ENCODE data around the gene SLC35B1. TPM values are rescaled to one million over a fixed set of nuclear protein-coding genes. Genes with fewer than 3 reads are reported as not detected.
"Not testable (repeated sequence)": the region's sequence is repeated elsewhere in the genome, so short reads cannot be mapped to it uniquely, and the experiment has no call there.

SLC35B1 gene
- polyA plus RNA-seq, 3 donors = 73.1 to 82.1 (median 75.8) TPM

DNA sequence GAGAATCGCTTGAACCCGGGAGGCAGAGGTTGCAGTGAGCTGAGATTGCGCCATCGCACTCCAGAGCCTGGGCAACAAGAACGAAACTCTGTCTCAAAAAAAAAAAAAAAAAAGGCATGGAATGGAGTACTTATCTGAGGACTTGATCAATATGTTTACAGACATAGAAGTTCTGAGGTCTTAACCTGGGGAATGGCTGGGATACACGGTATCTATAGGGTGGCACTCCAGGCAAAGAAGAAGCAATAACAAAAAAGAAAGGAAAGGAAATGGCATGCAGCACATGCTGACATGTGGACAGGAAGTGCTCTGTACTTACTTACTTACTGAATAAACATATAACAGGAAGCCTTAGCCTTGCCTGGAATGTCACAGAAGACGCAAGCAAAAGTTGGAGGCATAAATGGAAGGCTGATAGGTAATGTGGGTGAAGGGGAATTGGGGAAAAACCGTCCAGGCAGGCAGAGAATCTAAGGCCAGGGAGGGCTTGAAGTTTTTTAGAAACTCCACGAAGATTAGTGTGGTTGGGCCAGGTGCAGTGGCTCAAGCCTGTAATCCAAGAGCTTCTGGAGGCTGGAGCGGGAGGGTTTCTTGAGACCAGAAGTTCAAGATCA is 19.8 kb downstream of the SLC35B1 start:
- peak in 1 of 11 donors; percentile 17 for DNase-seq (ENCODE audit: extremely low read depth in 1 of 11, low read depth in 9 of 11, low spot score in 4 of 11)

DNA sequence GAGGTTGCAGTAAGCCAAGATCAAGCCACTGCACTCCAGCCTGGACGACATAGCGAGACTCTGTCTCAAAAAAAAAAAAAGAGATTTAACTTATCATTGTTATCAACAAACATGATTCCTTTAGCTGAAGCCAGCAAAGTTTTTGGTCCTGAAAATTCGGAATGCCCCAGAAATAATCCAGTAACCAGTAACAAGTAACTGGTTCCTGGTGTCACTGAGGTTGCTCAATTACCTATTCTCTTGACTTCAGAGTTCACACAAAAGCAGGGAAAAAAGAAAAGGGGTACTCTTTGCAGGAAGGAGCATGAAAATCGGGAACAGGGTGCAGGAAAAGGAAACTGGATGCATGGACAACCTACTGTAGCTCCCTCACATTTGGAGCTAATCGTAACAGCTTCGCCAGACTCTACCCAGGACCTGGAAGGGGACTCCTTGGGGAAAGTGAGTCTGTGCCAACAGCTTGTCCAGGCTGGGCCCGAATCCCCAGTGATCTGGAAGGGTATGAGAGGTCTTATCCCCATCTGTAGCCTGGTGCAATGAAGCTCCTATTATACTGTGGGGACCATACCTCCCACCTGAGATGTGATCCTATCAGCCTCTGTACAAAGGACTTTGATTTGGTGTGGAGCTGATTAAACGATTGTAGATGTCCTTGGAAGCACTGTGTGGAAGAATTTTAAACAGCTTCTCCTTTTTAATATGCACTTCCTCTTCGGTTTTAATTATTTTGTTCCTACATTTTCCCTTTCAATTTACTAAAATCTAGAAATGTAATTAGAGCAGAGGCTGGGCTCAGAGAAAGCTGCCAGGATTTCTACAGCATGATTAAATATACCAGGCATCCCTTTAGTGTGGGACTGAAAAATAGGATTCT is 26.4 kb downstream of the SLC35B1 start:
- DNase-seq (ENCODE audit: extremely low read depth in 1 of 11, low read depth in 9 of 11, low spot score in 4 of 11) = no peak

DNA sequence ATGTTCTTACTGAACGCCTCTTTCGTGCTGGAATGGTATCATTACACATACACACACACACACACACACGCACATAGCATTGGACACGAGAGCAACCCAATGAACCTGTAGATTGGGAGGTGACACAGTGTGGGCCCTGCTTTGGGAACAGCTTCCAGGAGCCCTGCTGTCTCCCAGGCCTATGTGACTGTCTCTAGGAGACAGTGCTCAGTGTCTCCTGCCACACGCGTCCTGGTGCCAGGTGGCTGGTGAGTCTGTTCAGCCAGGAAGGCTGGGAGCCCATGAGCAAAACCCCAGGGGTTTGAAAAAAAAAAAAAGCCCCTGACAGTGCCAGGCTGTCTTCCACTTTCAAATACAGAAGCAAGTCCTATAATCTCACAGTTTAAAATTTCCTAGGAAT is 27.4 kb downstream of the SLC35B1 start:
- DNase-seq (ENCODE audit: extremely low read depth in 1 of 11, low read depth in 9 of 11, low spot score in 4 of 11) = no peak

DNA sequence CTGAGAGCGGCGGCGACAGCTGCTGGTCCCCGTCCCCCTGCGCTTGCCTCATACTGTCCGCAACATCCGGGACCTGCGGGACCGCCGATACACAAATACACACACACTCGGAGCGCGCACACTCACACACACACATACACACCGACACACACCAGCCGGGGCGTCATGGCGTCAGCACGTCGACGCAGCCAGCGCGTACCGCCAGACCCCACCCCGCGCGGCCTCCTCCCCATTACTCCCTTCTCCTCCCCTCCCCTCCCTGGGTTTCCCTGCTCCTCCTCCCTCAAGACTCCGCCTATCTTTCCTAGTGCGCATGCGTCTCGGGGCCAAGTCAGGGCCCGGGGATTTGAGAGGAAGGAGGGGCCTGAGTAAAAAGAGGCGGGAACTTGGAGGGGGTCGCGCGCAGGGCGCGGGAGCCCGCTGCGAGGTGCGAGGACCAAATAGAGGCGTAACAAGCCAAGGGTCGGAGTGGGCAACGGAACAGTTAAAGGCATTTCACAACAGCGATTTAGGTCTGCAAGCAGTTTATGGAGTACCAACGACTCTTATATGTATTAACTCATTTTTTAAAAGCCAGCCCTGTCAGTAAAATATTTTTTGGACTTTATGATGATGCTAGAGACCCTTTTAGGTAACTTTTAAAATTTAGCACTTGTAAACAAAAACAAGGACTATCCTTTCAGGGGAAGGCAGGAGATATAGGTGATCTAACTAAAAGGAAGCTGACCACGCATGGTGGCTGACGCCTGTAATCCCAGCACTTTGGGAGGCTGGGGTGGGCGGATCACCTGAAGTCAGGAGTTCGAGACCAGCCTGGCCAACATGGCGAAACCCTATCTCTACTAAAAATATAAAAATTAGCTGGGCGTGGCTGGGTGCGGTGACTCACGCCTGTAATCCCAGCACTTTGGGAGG is 29.6 kb downstream of the SLC35B1 start, which contains the start of gene SPOP:
Gene SPOP, minus strand, starts transcription at position 165 of the 915 bp plus-strand sequence. CDS start 55,287 bp downstream, outside the sequence.
- DNase-seq (ENCODE audit: extremely low read depth in 1 of 11, low read depth in 9 of 11, low spot score in 4 of 11) = peak; percentile 96 to 99 (median 99)

DNA sequence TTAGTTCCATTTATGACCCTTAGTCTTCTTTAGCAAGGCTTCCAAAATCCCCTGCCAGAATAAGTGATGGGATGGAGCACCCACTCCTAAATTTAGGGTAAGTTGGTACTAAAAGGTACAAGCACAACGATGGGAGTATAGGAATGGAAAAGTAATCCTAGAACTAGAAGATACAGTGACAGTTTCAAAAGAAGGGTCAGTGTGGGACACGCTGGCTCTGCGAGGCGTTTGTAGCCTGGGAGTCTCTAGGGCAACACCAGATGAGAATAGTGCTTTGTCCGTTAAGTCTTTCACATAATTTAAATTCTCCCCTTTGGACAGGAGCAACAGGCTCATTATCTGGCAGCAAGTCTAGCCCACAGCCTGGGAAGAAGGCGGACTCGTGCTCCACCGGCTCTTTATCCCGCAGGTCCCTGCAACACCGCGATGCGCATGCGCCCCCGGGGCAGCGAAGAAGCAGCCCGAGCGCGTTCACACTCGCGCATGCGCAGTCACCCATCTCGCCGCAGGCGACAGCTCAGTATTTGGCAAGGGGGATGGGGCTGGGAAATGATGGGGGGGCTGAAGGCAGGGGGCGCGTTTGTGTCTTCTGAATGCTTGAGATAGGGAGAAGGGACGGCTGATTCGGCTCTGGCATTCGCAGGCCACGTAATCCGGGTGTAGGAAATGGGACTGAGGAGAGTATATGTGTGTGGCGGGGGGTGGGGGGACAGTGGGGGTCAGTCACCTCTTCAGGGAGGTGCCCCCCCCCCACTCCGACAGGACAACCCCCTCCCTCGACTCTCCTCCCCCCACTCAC is 30.4 kb downstream of the SLC35B1 start:
- peak; percentile 91 to 95 (median 93) for DNase-seq (ENCODE audit: extremely low read depth in 1 of 11, low read depth in 9 of 11, low spot score in 4 of 11)

DNA sequence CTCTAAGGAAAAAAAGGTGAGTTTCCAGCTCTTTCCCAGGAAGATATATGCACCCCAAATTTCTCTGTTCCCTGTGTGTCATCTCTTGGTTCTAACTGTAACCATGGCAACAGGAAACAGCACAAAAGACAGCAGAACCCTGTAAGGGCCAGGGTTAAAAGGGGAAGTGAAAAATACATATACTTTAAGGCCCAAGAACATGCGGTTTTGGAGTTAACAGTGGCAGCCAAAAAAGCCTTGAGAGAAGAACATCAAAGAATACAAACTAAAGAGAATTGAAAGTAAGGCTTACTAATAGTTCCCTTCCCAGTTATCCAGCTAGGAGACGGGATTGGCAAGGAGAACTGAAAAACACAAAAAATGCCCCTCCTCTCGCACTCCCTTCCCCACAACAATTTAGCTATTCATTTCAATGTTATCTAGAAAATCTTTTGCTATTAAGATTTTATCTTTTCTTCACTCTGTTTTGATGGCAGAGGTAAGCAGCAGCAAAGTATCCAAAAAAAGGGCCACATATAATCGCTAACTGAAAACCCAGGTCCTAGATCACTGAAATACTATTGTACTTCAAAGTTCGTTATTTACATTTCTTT is 31.4 kb downstream of the SLC35B1 start:
- DNase-seq (ENCODE audit: extremely low read depth in 1 of 11, low read depth in 9 of 11, low spot score in 4 of 11) = no peak

DNA sequence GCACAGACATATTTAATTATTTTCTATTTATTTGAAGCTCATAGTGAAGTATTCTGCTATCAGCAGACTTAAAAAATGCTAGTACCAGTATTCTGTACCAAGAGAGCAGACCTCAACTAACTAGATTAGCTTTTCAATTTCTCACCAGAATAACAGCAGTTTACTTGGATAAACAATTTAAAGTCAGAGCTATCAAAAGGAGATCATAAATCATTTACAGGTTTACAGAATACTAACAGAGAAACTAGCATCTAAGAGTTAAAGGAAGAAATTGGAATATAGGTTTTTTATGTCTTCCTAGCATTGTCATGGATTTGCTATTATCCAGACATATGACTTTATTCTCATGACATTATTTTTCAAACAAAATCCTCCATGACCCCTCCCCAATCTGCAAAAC is 33.3 kb downstream of the SLC35B1 start:
- DNase-seq (ENCODE audit: extremely low read depth in 1 of 11, low read depth in 9 of 11, low spot score in 4 of 11) = no peak

DNA sequence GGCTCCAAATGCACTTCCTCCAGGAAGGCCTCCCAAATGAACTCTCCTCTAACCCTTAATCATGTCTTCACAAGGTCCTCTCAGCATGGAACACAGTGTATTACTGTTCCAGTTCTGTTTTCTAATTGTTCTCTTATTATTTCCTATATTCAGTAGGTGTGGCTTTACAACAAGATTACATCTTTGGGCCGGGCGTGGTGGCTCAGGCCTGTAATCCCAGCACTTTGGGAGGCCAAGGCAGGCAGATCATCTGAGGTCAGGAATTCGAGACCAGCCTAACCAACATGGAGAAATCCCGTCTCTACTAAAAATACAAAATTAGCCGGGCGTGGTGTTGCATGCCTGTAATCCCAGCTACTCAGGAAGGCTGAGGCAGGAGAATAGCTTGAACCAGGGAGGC is 34.1 kb downstream of the SLC35B1 start:
- DNase-seq (ENCODE audit: extremely low read depth in 1 of 11, low read depth in 9 of 11, low spot score in 4 of 11) = not testable (repeated sequence)

DNA sequence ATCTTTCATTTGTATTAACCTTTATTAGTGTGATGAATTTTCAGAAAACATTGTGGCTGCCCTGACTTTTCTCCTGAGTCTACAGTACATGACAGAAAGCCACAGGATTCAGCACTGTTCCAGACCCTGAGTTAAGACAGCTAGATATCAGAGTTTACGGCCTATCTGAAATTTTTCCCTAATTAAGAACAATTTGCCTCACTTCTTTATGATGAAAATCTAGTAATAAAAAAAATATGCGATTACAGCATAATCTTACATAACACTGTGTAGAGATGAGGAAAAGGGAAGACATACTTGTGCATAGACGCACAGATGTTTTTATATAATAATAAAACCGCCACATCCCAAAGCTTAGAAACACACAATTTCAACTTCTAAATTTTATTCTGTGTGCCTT is 37.1 kb downstream of the SLC35B1 start:
- DNase-seq (ENCODE audit: extremely low read depth in 1 of 11, low read depth in 9 of 11, low spot score in 4 of 11) = no peak

DNA sequence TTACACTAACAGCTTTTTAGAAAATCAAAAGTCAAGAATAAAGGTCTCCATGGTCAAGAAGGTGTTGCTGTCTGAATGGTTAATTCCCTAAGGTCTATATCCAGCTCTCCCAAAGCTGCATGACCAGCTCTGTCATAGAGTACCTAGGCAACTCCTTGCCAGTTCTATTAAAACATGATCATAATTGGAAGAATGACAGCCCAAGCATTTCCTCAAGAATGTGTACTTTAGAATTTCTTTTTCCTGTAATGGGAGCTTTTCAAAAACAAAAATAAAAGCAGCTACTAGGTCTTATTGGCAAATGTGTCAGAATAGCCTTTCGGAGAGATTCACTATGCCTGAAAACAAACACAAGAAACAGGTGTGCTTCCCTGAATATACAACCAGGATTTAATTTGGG is 37.8 kb downstream of the SLC35B1 start:
- no peak for DNase-seq (ENCODE audit: extremely low read depth in 1 of 11, low read depth in 9 of 11, low spot score in 4 of 11)

DNA sequence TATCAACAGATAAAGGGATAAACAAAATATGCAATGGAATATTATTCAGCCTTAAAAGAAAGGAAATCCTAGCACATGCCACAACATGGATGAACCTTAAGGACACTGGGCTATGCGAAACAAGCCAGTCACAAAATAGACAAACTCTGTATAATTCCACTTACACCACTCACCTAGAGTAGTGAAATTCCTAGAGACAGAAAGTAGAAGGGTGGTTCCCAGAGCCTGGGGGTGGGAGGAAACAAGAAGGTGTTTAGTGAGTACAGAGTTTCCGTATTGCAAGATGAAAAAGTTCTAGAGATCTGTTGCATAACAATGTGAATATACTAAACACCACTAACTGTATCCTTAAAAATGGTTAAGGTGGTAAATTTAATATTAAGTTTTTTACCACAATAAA is 39.9 kb downstream of the SLC35B1 start:
- DNase-seq (ENCODE audit: extremely low read depth in 1 of 11, low read depth in 9 of 11, low spot score in 4 of 11) = no peak

DNA sequence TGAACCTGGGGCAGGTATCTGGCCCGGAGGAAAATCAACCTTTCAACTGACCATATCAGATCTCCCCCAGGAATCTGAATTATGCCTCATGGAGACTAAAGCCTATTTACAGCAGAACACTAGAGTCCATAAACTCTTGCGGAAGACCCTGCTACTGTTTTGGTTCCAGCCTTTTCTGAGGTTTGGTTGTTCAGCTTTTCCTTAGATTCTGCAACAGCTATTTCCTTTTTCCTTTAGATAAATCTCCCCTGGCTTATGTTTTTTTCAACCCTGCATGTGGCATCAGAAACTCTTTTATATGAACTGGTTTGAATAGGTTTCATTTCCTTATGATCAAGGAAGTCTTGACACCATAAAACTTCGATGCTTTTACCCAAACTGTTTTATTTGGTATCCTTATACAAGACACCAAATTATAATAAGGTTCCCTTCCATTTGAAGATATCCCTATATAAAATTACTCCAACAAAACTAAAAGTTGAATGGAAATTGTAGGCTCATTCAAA is 43.0 kb downstream of the SLC35B1 start:
- no peak for DNase-seq (ENCODE audit: extremely low read depth in 1 of 11, low read depth in 9 of 11, low spot score in 4 of 11)

DNA sequence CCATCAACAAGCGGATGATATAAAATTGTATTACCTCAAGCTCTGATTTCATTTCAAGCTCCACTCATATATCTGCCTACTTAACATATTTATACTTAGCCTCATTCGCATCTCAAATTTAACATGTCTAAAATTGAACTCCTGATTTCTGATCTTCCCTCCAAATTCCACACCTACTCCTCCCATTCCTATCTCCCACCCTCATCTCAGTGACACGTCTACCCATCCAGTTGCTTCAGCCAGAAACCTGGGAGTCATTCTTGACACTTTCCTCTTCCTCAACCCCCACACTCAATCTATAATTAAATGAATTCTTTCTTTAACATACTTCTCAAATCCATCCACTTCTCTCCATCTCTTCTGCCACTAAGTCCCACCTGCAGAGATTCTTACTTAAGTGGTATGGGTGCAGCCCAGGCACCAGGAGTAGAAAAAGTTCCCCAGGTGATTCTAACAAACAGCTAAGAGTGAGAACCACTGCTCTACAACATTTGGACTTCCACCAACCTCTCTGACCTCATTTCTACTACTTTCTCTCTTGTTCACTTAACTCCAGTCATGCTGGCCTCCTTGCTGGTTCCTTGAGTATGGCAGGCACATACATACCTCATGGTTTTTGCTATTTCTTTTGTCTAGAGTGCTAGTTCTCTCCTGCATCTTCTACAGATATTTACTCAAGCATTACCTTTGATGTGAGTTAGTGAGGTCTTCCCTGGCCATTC is 47.9 kb downstream of the SLC35B1 start:
- DNase-seq (ENCODE audit: extremely low read depth in 1 of 11, low read depth in 9 of 11, low spot score in 4 of 11) = no peak

DNA sequence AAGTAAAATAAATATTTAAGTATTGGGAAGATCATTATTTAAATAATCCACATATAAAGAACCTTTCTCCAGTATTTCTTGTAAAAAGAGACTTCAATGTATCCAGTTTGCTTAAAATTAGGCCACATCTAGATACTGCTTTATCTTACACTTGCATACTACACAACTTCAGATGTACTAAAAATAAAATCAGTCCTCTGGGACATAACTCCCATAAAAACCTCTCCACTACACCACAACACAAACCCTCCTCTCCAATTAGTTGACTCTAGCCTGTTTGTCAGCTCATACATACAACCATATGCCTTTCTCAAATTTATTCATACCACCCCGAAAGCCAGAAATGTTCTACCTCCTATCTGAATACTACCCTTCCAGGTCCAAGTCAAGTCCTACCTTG is 51.5 kb downstream of the SLC35B1 start:
- DNase-seq (ENCODE audit: extremely low read depth in 1 of 11, low read depth in 9 of 11, low spot score in 4 of 11) = no peak

Data from renal cortex interstitium (tissue), 11 donors.